Activated CD4-positive, alpha-beta T cell treated with anti-CD3 and anti-CD28 coated beads, Interleukin-2, amount 50 U/mL, for 1 hour (primary cell): ENCODE data around the gene TGFBR1.

Source experiments
- DNase-seq: peaks from one replicate; pipeline ENCODE4 v3.0.0-alpha.2; 2020

TGFBR1 gene

DNA sequence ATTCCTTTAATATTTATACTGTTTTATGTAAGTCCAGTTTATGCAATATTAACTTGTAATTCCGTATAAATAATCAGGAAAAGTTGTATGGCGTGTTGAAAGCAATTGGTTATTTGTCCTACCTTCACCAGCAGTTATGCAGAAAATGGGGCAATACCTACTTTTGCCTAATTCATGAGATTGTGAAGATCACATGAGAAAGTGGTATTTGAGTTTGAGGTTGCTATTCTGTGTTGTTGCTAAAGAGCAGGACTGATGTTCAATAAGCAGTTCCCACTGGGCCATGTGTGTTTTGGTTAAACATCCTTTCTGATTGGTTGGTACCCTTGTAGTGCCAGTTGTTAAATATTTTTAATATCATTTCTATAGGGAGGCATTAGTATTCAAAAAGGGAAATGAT is 3.2 kb downstream of the TGFBR1 start:
- DNase-seq, result no peak

DNA sequence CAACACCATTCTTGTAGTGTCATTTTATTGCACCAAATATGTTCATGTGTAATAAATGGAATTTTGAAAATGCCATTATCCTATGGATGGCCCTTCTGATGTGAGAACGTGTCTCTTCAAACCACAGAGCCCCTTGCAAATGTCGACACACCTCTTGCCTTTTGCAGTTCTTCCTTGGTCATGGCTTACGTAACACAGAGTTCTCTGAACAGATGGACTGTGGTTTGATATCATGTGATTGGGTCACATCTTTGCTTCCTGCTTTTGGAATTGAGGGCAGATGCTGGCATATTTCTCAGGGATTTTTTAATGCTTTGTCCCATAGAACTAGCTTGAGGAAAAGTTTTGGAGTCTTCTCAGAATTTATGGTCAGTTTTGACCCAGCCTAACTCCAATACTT is 4.6 kb downstream of the TGFBR1 start:
- no peak for DNase-seq

DNA sequence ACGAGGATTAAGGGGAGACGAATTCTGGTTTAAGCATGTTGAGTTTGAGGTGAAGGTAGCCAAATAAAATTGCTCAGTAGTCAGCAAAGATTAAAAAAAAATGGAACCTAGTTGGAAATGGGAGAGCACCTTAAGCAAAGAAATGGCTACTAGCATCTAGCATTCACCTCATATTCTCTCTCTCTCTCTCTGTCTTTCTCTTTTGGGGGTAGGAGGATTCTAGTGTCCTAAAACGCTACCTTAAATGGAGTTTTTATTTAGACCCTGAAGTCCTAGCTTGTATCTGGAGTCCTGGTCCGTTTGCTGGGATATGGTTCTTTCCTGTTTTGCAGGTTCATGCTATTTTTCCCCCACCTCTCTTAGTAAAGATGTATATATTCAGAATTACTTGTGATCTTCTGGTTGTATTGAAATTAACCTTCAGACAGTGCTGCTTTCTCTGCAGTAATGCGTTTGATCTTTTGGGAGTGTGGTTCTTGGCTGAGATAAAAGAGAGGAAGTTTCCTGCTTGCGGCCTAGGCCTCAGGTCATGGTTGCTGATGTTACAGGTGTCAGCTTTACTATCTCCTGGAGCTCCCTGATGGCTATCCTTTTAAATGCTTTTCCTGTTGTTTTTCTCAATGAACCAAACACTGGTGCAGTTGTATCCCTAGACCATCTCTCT is 8.0 kb downstream of the TGFBR1 start:
- DNase-seq, result peak; percentile 38

DNA sequence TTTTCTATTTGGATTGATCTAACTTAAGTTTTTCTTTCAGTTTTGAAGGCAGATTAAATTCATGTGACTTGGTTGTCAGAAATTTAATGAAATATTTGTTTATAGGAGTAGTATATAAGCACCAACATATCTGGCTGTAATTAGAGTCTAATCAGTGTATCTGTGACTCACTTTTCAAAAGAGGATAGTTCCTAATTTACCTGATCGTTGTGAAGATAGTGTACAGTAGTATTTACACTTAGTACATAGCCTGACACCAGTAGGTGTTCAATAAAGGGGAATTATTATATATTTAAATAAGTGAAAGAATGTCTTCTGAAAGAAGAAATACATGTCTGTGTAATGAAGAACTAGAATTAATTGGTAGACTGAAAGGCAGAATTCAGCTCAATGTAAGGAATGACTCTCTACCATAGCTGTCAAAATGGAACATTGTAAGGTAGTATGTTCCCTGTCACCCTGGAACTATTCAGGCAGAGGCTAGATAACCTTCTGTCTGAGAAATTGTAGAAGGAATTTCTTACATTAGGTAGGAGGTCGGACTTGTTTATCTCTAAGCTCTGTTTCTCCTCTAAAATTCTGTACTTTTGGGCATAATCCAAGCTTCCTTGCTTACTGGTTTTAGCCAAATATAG is 8.6 kb downstream of the TGFBR1 start:
- no peak for DNase-seq

DNA sequence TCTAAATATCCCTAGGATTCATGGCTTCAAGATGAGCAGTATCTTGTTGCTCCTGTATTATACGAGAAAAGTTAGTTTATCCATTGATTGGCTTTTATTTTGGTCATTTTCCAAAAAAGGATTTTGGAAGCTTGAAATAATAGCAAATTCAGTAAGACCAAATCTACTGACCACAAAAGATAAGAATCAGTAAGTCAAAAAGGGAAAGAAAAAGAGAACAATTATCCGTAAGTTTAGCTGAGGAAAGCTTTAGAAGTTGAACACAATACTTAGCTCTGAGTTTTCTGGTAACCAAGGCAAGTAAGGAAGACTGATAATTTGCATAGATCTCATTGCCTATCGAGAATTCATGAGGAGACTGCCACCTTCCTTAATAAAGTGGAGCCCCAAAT is 9.1 kb downstream of the TGFBR1 start:
- no peak for DNase-seq

DNA sequence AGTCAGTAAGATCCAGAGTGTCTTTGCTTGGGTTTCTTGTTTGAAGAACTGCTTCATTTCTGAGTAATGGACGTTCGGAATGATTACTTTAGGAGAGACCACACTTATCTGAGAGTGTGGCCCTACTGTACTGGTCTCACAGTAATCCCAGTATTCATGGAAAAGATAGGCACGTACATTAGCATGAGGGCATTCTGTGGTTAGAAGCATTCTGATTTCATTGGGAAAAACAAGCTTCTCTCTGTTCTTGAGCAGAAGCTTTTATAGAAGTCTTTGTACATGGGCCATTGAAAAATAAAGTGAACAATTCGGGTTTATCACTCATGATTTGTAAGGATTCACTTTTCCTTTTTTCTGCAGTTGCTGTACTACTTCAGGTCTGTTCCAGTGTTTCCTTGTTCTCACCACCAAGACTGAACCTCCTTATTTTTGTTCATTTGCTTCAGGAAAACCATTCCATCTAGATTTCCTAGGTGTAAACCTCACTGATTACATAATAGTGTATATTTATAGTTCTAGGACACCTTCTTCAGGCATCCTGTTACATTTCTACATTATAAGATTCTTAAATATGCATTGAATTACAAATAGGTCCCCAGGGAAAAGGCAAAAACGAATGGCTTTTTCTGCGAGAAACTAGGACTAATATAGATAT is 10.1 kb downstream of the TGFBR1 start:
- DNase-seq, result no peak

DNA sequence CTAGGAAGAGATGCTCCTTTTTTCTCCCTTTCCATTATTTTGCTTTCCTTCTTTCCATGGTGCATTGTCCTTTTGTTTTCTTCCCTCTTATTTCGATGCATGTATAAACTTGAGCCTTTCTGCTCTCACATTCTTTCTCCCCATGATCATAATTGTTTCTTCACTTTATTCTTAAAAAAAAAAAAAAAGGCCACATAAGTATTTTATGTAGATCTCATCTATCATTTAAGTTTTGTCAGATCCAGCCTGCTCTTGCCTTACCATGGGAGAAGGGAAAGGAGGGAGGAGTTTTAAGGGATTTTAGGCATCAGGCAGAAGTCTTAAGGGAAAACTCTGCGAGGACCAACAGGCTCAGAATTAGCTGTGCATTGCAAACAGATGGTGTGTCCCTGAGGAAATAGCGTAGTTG is 11.1 kb downstream of the TGFBR1 start:
- no peak for DNase-seq

DNA sequence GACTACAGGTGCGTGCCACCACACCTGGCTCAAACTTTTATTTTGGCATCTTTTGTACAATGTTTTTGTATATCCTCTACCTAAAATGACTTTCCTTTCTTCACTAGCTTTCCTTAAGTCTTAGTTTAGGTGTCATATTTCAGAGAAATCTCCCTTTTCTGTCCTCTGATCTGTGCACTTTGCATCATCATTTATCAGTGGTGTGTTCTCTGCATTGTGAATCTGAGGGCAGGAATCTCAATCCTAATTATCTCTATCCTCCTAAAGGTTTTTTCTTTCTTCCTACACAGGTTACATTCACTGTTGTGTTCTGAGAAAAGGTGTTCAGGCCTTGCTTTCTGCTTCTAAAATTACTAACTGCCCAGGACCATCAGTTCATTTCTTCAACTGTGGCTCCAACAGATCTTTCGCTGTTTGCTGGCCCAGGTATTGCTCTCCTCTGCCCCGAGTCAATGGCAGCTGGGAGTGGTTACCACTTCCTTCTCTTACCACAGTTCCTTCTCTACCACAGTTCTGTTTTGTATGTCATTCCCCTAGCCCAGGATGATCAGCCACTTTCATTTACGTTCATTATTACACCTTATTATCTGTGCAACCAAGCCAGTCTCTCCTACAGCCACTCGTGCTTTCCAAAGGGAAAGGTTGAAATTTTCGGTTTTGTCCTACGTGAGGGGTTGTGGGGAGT is 14.0 kb downstream of the TGFBR1 start:
- peak; percentile 39 for DNase-seq

DNA sequence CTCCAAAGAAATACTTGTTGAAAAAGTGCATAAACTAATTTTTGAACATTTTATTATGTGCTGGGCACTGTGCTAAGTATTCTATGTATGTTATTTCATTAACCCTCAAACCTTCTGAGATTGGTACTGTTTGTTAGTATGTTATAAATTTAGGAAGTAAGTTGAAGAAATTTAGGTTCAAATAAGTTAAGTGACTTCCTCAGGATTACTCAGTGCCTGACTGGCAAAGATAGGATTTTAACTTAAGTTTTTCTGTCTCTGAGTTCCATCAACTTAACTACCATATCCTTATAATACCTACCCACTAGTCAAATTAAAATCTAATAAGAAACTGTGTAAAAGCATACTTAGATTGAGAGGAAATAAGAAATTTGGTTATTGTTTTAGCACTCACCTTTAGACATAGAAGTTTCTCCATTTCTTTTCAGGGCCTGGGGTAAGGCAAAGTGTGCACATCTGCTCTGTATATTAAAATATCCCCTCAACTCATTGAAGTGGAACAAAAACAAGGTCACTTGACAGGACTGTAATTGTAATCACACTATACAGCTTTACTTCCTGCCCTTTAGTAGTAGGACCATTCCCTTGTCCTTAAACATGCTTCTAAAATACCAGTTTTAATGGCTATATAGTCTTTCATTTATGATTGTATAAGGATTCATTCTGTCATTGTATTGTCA is 15.2 kb downstream of the TGFBR1 start:
- DNase-seq, result no peak

DNA sequence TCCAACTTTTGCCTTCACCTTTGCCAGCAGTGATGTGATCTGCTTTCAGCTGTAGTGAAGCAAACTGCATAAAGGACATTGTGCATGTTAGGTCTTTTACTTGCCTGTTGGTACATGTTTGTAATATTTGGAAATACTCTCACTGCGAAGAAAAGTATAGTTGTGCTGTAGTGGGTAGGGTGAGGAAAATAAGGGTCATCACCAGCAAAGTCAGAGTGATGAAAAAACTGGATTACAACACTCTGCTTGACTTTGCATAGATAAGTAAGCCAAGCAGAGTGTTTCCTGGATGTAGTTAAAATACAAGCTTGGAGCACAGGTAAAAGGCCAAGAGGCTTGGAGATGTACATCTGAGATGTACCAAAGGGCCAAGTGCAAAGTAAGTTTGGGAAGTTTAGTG is 16.7 kb downstream of the TGFBR1 start:
- no peak for DNase-seq

DNA sequence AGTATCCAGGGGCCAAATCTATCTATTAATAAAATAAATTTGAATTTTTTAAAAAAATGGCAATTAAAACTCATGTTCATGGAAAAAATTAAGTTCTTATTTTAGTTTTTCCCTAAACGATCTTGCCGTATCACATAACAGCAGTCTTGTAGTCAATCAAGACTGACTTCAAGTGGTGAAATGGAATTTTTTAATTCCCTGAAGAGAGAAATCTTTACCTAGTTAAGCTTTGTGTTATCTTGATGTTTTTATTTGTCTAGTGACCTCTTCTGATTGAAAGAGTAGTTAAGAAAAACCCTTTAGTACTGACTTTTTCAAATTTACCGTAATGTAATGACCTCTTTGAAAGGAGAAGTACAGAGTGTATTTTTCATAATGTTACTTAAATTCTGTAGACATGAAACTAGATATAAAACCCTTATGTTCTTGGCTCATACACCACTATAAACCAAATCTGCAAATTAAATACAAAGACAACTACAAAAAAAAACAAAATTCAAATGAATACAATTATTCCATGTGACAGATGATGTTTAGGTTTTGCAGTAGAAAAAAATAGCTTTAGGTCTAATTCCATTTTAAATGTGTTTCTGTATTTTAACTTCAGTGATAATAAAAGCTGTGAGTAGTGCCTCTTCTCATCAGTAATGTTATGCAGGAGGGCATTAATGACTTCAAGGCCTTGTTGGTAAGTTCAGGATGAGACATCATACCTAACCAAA is 19.8 kb downstream of the TGFBR1 start:
- DNase-seq, result no peak

DNA sequence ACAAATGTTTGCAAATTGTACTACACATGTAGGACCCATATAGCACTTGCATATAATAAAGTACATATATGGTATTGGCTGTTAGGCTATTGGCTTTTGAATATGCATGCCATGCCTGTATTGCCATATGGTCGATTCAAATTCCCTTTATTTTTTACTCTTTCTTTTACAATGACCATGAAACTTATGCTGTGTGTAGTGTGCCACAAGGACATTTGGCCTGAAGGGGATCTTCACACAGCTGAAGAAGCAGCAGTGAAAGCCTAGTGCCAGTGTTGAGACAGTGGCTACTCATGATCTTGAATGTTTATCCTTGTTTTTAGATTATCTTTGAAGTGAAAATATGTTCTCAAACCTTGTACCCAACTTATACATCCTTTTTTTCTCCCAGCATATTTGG is 20.5 kb downstream of the TGFBR1 start:
- DNase-seq, result no peak

DNA sequence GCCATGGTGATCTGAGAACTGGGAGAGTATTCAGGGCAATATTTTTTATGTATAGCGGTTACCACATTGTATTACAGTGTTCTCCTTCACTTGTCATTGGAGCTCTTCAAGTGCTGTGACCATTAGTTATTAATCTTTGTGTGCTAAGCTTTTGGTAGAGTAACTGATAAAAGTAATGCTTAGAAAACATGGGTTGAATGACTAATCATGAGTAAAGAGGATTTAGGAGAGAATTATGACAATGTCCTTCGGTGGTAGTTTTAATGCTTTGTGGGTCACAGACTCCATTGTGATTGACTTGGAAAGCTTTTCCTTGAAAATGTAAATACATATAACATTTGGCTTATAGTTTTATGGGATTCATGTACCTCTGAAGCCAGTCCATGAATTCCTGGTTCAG is 21.4 kb downstream of the TGFBR1 start:
- DNase-seq, result no peak

DNA sequence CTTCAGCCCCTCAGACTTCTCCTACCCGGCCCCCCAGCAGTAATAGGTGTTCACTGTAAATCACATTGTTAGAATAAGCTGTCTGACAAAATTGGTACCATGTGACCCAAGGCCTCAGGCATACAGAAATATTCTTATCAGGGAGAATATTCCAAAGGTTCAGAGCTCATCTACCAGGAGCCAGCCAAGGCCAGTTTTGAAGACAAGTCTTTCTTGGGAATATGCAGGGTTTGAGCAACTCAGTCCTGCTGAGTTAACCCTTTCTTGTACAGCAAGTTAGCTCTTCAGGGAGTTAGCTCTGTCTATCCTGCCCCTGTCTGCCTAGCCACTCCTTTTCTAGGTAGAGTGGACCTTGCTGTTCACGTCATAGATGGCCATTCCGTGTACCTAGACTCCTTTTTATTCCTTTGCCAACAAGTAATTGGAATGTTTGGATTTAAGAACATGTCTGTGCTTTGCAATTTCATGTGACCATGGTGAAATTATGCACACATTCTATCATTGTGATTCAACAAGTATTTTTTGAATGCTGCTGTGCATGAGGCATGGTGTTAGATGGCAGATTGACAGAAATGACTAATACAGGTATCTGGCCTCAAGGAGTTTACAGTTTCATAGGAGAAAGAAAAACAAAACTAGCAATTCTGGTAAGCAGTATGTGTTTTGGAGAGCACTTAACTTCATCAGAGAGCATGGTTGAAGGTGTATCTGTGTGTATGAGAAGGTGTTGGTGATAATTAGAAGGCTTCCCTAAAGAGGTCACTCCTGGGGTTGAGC is 22.6 kb downstream of the TGFBR1 start:
- DNase-seq, result no peak

DNA sequence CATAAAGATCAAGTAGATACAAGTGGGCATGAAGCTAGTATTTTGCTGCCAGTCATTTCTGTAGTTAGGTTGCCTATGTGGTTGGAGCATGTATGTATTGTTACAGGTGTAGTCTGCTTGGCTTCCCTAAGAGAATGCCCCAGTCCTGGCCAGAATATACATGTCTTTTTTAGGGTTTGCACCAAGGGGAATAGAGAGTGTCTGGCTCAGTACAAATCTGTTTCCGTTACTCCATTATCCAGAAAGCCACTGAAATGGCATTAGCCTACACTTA is 23.2 kb downstream of the TGFBR1 start:
- no peak for DNase-seq

DNA sequence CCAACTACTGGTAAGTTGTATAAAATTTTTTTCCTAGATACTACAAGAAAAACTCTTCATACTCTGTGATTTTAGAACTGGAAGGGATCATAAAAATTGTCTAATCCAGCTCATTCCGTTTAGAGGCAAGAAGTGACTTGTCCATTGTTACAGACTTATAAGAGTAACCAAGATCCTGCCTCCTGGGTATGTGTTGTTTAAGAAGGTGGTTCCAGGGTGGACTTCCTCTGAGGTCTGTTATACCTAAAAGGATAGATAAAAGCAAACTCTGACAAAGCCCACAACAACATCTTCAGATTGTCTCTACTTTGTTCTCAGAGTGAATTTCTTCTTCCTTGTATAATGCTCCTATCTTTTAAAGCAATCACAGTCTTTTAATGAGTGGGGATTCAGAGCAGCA is 24.2 kb downstream of the TGFBR1 start:
- no peak for DNase-seq

DNA sequence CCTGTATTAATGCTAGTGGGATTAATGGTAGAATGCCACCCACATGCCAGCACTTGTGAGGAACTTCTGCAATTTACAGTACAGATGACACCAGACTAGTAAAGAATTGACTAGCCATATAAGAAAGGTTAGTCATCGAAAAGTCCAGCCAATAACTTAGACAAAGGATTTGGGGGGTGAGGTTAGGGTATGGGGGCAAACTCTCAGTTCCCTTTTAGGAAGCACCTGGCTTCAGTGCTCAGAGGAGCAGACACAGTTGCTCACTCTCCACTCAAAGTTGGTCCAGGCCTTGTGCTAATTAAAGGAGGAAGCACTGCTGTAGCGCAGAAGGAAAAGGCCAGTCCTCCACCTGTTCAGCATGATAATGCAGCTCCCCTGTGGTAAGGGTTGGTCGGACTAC is 25.2 kb downstream of the TGFBR1 start:
- no peak for DNase-seq

DNA sequence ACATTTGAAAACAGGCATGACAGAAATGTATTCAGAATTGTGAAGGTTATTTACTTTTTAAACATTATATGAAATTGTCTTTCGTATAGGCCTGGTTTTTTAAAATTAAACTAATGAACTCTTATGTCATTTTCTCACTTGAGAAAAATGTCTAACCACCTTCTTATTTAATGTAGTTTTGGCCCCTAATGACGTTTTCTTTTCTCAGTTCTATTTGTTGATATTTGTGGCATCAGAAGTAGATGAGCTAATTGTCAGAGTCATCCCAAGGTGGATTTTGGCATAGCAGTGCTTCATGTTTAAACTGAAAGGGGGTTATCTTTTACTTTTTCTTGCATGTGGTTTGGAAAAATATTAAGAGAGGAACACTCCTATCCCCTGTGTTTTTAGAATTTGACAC is 28.2 kb downstream of the TGFBR1 start:
- DNase-seq, result no peak

DNA sequence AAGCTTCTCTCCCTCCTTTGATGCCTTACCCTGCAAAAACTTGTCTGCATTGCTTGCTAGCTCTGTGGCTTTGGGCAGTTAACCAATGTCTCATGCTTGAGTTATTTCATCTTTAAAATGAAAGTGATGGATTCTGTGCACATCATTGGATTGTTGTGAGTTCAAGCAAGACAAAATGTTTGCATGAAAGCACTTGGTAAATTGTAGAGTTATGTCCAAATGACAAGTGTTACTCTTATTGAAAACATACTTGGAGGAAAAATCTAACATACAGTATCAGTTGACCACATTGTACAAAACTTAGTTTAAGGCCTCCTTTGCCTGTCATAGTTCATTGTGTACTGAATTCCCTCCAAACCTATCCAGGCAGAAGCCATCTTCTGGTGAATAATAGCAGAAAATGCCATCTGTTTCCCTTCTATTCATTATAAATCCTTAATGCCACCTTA is 30.0 kb downstream of the TGFBR1 start:
- no peak for DNase-seq

DNA sequence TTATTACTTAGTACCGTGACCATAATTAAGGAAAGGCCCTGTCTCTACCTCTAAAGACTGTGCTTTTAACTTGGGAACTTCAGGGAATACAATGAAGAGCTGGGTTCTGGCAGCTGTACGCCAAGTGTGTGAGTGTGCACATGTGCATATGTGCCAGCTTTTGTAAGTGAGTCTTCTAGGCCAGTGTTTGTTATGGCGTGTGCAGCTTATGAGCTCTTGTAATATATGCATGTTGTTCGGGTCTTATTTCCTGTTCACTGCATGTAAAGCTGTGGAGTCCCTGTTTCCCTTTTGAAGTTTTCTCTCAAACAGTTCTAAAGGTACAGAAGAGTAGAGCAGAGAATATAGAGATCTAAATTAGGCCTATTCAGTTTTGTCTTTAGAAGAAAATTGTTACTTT is 30.5 kb downstream of the TGFBR1 start:
- DNase-seq, result no peak

DNA sequence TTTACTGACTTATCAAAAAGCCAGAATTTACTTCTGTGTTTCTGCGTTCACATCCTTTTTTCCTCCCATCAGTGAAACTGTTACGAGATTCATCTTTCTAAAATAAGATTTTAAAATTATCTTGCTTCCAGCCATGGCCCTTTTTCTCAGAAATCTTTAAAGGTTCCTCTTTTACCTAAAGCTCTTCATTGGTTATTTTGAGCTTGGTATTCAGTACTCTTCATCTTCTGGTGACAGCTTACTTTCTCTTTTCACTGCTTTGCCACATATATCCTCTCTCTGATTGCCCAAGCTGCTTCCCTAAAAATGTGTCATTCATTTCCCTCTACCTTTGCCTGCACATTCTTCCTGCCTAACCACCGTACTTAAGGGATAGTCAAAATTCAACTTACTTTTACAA is 32.3 kb downstream of the TGFBR1 start:
- DNase-seq, result no peak

DNA sequence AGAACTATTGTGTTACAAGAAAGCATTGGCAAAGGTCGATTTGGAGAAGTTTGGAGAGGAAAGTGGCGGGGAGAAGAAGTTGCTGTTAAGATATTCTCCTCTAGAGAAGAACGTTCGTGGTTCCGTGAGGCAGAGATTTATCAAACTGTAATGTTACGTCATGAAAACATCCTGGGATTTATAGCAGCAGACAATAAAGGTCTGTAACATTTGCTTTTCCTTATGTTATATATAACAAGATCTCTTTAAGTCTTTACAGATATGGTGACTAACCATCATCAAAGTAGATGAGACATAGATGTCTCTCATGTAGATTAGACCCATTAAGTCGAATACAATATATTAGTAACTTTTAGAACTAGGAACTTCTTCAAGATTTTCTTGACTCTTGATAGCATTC is 33.0 kb downstream of the TGFBR1 start:
- no peak for DNase-seq
